A673 (cell line): ENCODE data around the gene PPP1R17.

Source experiments
- CTCF ChIP-seq: fragments of 300-800, 200-600 bp; sonication (generic); conservative IDR thresholded peaks from 2 replicates; pipeline ENCODE4 v1.5.1; 2017; ENCODE audit warnings: low read depth, mild to moderate bottlenecking, antibody characterized with exemption, low read length, moderate library complexity, mixed read lengths
- EZH2 ChIP-seq: fragments of 200-600 bp; sonication (generic); IDR thresholded peaks from 2 replicates; pipeline ENCODE4 v1.6.1; 2017; ENCODE audit warnings: borderline replicate concordance, low read depth, mild to moderate bottlenecking, mixed read lengths, antibody characterized with exemption, low read length; ENCODE audit not compliant: poor library complexity, severe bottlenecking

- TF ChIP-seq CTCF, result no peak
- no peak for TF ChIP-seq EZH2
Observed at GRCh38 chr7:31652063-31652326, 35.0 kb upstream of the PPP1R17 start.
